Measurements from ENCODE around the gene XRRA1.
A peak's percentile ranks its signal among the peaks of the same experiment; 100 is the strongest.

The XRRA1 gene

DNA sequence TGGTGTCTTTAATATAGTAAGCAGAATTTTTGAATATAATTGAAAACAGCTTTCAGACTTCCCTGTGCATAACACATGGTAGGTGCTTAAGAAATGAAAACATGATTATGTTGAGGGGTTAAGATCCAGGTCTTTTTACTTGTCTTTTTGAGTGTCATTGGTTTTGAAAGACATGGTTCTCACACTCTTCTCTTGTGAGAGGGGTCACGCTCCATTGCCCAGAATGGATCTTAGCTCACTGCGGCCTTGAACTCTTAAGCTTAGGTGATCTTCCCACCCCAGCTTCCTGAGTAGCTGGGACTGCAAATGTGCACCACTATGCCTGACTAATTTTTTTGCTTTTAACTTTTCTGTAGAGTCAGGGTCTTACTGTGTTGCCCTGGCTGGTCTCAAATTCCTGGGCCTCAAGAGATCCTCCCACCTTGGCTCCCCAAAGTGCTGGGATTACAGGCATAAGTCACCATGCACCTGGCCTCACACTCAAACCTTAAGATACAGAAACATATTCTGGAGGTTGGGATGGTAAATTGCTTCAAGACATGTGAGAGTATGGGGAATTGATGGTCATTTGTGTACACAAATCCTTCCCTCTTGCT is 1.6 kb upstream of the XRRA1 start:
- DNase-seq, result no peak

DNA sequence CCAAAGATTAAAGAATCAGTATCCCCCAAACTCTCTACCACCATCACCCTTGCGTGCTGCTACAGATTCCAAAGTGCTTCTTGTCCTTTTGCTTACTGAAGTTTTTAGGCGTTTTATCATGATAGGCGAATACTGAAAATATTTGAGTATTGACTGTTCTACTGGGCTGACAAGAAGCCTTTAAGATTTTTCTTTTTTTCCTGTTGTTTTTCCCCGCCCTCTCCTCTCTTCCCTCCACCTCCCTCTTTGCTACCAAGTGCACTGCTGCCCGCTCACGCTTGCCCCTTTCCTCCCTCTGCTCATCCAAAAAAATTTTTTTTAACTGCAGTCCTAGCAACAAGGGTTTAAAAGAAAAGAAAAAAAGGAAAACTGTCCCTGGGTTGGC is 854 bp upstream of the XRRA1 start:
- DNase-seq, result no peak

DNA sequence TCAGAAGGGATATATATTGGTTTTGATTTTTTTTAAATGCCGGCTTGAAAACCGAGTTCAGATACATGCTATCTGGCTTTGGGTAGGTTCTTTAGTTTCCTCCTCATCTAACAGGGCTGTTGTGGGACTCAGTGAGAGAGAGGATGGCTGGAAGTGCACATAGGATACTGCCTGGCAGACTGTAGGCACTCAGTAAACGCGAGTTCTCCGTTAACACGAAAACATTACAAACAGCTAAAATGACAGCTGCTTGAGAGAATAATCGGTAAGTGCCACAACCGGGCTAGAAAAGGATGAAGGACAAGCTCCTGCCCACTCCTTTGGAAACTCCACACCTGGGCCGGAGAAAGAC is 369 bp downstream of the XRRA1 start:
- no peak for DNase-seq

DNA sequence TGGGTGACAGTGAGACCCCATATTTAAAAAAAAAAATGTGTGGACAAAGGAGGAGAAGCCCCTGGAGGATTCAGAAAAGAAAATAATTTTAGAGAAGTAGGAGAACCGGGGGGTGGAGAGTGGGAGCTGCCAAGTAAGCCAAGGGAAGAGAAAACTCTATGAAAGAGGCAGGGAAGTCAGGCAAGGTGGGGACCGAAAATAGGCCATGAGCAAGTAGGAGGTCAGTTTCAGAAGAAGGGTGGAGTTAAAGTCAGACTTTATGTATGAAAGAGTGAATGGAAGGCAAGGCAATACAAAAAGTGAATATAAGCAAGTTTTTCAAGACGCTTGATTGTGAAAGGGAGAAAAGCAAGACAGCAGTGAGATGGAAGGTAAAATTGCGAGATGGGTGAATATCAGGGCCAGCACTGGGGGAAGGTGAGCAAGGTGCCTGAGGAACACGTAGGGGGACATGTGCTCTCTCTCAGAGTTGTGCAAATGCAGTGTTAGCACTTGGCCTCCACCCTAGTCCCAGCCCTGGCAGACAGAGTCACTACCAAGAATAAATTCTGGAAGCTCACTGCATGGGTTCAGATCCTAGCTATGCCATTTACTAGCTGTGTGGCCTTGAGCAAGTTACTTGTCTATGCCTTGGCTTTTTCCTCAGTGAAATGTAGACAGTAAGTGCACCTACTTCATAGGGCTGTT is 6.7 kb downstream of the XRRA1 start:
- no peak for DNase-seq

DNA sequence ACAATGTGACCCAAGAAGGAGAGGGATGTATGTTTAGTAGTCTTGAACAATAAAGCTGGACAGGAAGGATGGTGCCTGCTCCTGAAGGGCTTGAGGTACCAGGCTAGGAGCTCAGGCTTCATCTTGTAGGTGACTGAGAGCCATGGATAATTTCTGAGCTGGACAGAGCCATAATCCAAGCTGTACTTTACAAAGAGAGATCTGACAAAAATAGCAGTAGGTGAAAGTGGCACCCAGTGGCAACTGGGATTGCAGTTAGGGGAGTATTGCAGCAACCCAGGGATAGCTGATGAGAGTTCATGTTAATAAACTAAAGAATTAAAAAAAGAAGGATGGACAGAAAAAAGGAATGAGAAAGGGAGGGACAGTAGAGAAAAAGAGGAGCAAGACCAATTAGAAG is 7.4 kb downstream of the XRRA1 start:
- no peak for DNase-seq

DNA sequence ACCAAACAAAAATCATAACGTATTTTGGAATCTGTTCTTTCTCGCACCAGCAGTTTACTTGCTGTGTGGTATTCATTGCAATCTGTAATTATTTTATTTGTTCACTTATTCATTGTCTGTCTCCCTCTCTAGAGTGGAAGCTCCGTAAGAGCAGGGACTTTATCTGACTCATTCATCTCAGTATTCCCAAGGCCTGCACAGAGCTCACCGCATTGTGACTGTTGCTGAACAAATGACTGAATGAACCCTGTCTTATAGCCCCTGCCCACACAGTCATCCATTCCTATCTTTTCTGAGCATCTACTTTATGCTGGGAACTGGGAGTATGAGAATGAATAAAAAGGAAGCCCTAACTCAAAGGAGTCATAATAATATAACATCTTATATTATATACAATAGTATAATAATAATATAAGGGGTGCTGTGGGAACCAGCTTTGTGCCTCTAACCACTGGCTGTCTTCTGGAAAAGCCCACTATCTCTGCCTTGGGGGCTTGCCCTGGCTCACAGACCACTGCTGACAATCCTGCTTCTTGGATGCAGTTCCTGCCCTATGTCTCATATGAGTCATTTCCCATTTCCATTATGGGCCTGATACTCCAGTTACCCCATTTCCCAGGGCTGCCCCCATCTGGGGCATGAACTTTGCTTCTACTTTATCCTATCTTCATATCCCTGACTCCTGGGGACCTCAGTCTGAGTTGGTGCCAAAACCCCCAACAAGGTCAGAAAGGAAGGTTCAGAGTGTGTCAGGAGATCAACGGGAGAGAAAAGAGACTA is 11.0 kb downstream of the XRRA1 start:
- DNase-seq, result no peak

DNA sequence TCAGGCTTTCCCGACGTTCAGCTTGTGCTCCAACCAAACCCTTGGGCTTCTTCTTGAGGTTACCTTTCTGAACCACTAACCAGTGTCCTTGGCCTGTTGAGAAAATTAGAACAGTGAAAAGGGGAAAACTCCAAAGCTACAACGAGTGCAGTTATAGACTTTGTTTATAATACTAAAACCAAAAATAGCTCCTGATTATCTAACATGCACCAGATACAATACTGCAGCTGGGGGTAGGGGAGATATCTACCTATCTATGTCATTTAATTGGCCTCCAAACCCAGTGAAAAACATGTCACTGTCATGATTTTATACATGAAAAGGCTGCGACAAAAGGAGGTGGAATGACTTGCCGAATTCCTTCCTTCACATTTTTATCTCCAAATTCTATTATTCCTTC is 11.9 kb downstream of the XRRA1 start:
- DNase-seq, result no peak

DNA sequence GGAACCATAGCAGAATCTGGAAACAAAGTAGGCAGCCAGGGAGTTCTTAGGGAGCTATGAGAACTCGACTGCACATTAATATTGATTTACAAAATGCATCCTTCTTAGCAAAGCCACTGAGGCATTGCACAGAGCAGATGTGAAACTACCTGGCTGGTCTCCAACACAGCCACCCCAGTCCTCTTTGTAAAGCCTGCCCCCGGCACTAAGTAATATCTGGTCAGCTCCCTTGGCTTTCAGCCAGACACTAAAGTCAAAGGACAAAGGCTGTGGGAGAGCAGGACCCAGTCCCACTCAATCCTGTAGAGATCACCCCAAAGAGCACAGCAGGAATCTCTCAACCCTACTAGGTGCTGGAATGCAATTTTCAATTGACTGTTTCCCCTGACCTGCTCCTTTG is 12.8 kb downstream of the XRRA1 start:
- DNase-seq, result no peak

DNA sequence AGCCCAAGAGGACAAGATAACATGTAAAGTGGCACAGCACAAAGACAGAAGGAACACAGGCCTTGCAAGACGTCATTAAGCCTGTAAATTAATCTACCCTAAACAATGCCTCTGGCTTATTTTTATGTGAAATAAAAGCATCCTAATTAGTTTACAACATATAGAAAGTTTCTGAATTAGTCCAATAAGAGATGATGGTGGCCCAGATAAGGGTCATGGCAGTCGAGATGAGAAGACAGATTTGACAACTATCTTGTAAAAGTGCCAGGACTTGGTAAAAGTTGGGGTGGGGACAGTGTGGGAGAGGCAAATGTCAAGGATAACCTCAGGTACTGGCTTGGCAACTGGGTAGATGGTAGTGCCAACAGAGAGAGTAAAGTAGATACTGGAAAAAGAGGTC is 13.6 kb downstream of the XRRA1 start:
- DNase-seq, result no peak

DNA sequence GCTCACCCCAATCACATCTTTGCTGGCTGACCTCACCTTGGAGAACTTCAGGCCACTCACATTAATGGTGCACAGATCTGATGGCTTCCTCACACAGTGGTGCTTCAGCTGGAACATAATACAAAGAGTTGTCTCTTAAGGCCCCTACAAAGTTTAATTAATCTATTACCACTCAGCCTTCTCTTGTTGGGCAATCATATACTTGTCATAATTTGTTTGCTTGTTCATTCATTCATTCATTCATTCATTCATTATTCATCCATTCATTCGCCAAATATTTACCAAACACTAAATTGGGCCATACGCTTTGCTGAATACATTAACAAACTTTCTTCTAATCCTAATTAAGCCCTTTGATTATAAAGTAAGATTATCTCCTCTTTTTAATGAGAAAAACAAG is 15.1 kb downstream of the XRRA1 start:
- no peak for DNase-seq

DNA sequence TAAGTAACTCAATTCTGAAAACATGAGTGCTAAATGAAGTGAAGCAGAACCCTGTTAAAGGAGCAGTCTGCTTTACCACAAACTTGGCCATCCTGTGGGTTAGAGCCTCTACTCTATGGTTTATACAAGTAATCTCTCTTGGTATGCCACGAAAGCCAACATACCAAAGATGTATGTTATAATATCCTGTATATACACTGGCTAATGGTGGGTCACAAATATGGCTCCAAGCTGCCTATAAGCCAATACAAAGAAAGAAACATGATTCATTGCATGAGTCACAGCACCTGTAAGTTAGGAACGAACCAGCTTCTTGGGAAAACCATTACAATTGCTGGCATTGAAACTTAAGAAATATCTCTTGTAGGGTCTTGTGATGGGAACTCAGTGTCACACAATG is 16.1 kb downstream of the XRRA1 start:
- DNase-seq, result no peak

DNA sequence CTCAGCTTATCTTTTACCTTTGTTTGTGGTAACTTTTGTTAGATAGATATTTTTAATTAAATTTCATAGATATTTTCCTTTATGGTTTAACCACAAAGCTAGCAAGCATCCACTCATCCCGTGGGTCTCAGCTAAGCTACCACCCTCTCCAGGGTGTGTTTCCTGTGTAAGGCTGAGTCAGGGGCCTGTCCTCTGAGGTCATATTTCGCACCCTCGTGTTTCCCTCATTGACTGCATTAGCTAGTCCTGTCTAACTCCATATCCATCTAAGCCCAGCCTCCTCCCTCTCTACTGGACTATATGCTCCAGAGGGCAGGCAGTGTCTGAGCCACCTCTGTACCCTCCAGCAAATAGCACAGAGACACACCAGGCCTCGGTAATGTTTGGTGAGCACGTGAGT is 16.7 kb downstream of the XRRA1 start:
- no peak for DNase-seq

DNA sequence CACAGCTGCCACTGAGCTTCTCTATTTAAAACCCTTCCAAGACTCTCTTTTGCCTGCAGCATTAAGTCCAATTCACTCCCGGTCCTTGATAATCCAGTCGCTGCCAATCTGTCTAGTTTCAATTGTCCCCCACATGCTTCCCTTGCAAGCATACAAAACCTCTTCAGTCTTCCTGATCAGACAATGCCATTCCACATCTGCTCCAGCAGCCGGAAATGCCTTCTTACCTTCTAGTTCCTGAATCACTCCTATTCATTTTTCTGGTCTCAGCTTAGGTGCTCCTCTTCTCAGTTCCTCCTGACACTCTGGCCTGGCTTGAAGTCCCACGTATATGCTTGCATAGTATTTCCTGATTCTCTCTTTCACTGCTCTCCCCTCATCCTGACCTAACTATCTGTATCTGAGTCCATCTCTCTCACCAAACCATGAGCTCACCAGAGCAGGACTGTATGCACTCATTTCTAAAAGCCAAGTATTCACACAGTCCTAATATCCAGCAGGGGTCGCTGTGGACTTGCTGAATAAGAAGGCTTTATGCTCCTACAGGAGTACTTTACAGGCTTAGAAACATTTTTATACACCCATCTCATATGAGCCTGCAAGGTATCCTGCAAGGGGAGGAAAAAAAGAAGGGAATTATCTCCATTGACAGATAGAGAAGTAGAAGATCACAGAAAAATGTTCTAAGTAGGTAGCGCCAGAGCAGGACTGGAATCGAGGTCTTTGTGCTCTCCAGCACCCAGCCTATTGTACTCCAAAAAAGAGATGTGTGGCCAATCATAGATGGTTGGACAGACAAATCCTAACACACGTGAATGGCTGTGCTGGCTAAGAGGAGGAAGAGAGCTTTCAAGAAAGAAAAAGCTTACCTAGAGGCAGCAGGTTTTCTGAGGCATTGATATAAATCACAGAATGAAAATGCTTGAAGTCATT is 19.2 kb downstream of the XRRA1 start:
- peak; percentile 48 for DNase-seq

DNA sequence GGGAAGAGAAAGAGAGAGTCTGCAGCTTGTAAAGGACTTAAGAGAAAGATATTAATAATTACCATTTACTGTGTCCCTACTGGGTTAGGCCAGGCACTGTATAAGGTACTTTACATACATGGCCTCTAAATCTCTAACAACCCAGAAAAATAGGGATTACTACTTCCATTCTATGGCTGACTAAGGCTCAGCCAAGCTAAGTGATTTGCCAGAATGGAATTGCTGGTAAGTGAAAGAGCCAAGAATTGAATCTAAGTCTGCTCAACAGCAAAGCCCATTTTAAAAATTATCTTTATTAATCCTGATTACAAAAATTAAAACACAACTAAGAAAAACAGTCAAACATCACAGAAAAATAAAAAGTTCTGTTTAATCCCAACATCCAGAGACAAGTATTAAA is 21.4 kb downstream of the XRRA1 start:
- DNase-seq, result no peak

DNA sequence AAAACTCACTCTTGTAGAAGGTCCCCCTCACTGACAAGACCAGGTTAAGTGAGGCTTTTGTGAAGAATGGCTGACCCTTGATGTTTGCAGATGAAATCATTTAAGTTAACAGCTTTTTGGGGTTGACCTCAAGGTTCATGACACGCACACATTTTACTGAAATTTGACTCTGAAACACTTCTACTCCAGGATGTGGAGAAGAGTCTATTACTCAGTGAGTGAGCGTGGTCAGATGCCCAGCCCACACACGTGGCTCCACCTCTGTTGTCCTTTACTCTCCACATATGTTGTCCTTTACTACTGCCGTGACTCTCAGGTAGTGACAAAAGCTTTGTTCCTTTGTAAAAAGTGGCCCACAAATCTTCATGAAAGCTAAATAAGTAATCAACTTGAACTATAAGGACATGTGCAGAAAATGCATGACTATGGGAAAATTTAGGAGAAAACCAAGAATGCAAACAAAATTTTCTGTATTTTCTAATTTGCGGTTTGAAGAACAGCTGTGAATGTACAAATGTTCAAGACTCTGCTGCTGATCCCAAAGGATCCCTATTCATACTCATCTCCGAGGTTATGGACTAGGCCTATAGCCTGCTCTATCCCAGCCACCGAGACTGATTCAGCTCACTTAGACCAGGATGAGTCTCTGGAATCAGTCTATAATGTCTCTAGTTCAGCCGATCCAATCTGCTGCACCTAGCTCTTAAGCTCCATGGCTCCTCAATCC is 22.4 kb downstream of the XRRA1 start:
- DNase-seq, result no peak

DNA sequence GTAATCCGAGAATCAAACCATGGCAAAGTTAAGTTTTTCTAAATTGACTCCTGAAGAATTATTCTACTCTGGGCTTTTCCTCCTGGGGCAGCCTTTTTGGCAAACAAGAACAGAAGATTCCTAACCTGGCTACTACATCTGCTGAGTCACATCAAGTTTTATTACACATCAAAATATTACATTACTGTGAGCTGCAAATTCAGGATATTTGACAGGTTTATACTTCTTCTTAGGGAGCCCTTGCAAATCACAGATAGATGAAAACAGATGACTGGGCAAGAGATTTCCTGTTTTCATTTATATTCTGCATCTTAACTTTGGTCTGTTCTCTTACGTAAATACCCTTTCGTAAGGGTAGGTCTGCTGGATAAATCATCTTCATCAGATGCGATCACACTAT is 23.6 kb downstream of the XRRA1 start:
- DNase-seq, result no peak

DNA sequence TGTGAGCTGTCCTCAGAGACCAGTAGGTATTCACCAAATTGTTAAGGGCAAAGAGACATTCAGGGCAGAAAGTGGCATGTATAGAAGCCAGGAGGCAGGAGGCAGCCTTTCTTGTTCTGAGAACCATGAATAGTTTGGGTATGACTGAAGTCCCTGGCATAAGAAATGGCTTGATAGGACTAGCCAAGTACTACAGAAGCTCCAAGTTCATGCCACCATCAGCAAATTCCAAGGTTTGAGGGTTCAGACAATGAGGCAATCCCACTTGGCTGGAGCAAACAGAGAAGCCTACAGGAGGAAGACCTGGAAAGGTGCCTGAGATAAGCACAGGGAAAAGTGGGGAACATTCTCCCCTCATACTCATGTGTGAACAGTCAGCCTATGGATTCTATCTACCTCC is 25.8 kb downstream of the XRRA1 start:
- DNase-seq, result no peak

DNA sequence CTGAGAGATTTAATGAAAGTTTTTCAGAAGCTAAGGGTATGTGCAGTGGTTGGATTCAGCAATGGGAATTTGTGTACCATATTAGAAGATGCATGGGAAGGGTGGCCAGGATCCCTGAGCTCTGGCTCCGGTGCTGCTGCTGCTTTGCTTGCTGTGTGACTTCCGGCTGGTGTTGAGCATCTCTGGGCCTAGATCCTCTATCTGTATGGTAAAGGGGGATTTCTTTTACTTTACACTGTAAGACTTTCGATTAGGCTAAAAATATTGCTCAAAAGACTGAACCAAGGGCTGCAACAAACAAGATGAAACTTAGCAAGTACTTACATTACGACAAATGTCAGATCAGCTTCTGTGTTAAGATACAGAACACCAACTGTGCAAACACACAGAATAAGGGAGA is 39.1 kb downstream of the XRRA1 start:
- no peak for DNase-seq

DNA sequence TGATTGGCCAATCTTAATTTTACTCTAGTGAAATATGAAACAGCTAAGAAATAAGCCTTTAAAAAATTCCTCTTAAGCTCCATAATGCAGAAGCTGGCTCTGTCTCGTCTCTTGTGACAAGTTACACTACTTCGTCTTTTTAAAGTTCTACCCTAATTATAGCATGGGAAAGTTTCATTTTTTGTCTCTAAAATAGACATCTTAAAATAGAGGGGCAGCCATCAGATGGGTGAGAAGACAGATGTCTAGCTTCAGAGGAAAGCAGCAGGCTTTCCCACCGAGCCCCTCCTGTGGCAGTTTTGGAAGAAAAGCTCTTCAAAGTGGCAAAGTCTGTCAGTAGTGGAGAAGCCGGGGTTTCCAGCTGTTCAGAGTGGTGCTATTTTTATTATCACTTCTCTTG is 39.5 kb downstream of the XRRA1 start:
- no peak for DNase-seq

DNA sequence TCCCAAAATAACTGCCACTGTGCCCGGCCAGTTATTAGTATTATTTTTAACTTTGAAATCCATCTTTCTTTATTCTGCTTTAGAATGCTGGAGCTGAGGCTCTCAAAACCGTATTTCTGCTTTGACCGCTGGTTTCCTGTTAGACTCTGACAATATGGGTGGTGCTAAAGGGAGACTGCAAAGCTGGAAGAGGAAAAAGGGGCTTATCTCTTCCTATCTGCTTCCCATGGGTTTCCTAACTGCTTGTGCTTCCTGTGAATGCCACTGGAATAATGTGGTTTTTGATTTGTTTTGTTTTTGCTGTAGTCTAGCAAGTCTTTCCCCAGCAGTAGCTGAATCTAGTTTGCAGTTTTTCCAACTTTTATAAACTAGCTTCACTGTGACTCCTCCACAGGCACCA is 43.6 kb downstream of the XRRA1 start:
- DNase-seq, result no peak

DNA sequence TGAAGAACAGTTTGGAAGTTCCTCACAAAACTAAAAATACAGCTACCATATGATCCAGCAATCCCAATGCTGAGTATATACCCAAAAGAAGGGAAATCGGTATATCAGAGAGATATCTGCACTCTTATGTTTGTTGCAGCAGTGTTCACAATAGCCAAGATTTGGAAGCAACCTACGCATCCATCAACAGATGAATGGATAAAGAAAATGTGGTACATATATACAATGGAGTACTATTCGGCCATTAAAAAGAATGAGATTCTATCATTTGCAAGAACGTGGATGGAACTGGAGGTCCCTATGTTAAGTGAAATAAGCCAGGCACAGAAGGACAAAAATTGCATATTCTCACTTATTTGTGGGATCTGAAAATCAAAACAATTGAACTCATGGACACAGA is 46.5 kb downstream of the XRRA1 start:
- no peak for DNase-seq

DNA sequence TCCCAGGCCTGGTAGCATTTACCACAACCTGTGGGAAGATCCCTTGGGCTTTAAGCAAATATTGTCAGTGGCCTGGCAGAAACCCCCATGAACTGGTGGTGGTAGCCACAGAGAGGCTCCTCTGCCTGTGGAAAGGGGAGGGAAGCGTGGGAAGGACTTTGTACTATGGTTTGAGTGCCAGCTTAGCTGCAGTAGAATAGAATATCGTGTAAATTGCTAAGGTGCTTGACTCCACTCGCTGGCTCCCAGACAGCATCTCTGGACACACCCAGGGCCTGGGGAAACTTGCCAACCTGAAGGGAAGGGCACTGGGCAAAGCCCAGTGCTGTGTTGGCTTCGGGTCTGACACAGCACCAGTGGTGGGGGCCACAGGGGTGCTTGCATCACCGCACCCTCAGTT is 52.6 kb downstream of the XRRA1 start:
- DNase-seq, result no peak

Data from left hindlimb (tissue), 1 donor.